Breast epithelium (tissue), 4 donors: Measurements from ENCODE around the gene MEOX2. TPM values are rescaled to one million over a fixed set of nuclear protein-coding genes. Genes with fewer than 3 reads are reported as not detected.

Experiments used
- DNase-seq, 2 donors: peaks; one replicate each; pipeline ENCODE4 v3.0.0-alpha.2; 2019; ENCODE audit warnings: low spot score in 2 of 2
- H3K27ac ChIP-seq, 2 donors: fragments of 200-600 bp; sonication (generic) in 1 of 2; one replicate each; pipeline ENCODE4 v1.5.1; 2016 to 2019; ENCODE audit warnings: mild to moderate bottlenecking in 1 of 2
- H3K27me3 ChIP-seq, 2 donors: fragments of 200-600 bp; sonication (generic) in 1 of 2; one replicate each; pipeline versions ENCODE4 v1.5.1 to v1.6.0; 2017 to 2019; ENCODE audit warnings: control low read depth in 1 of 2, mild to moderate bottlenecking in 1 of 2
- H3K36me3 ChIP-seq: fragments of 200-600 bp; one replicate; pipeline ENCODE4 v1.5.1; 2019
- H3K4me1 ChIP-seq, 2 donors: fragments of 200-600 bp; sonication (generic); one replicate each; pipeline ENCODE4 v1.5.1; 2016 to 2019; ENCODE audit warnings: control low read depth in 1 of 2
- H3K4me3 ChIP-seq, 3 donors: fragments of 200-600 bp; sonication (generic); 1 replicate in 2 of 3; 2 replicates in 1 of 3; pipeline ENCODE4 v1.5.1; 2016 to 2019; ENCODE audit warnings: mild to moderate bottlenecking in 3 of 3, moderate library complexity in 2 of 3
- H3K9me3 ChIP-seq, 2 donors: fragments of 200-600 bp; sonication (generic) in 1 of 2; one replicate each; pipeline ENCODE4 v1.5.1; 2016 to 2019; ENCODE audit warnings: control low read depth in 1 of 2
- POLR2A ChIP-seq: fragments of 450-650 bp; IDR thresholded peaks from one replicate; pipeline ENCODE4 v1.6.1; 2016; ENCODE audit warnings: antibody characterized with exemption, mild to moderate bottlenecking, moderate library complexity
- POLR2AphosphoS5 ChIP-seq, 3 donors: sonication (generic); formaldehyde crosslinking; IDR thresholded peaks; one replicate each; pipeline ENCODE4 v1.6.1; 2017; ENCODE audit warnings: antibody characterized with exemption in 3 of 3
- intact Hi-C: fragments of 100-400 bp; cut with DNase I; formaldehyde crosslinking; loops from one replicate; pipeline ENCODE4 v1.15.1; 2023; ENCODE audit warnings: low total_unique reads
- total RNA-seq, 3 donors: library from RNA; depleted of rRNA; stranded (reverse); fragments of >200 nt; gene quantifications; one replicate each; pipeline ENCODE4 v1.1.0, GENCODE V29; 2016
- TF ChIP-seq, protein P1 (sequence below), 3 donors: fragments of 450-650 bp; IDR thresholded peaks; one replicate each; pipeline ENCODE4 v1.5.1; 2016 to 2017; ENCODE audit warnings: antibody characterized with exemption in 3 of 3, mild to moderate bottlenecking in 3 of 3, moderate library complexity in 3 of 3

MEOX2 gene
- total RNA-seq, 3 donors from 2014 or later = 6.4 to 19.7 (median 14.2) TPM

DNA sequence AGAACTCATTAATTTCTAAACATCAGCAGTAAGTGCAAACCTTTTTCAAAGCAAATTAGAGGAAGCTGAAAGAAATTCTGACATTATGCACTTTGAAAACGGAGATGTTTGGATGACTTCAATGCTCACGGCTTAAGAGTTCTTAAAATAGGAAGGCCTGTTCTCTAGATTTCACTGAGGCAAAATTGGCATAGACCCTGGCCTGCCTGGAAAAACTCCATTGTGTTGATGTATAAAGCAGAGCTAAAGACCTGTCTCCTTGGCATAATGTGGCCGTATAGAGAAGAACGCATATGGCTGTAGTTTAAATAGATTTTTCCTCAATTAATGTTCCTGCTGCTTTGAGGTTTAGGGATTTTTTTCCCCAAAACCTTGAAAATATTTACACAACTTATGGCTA lies 100.2 kb downstream of the MEOX2 start:
- H3K4me1 ChIP-seq = no peaks in the 10 kb centered on the region
- no peak for DNase-seq
- no peaks in the 10 kb centered on the region for H3K27me3 ChIP-seq
- TF ChIP-seq, protein P1, sequence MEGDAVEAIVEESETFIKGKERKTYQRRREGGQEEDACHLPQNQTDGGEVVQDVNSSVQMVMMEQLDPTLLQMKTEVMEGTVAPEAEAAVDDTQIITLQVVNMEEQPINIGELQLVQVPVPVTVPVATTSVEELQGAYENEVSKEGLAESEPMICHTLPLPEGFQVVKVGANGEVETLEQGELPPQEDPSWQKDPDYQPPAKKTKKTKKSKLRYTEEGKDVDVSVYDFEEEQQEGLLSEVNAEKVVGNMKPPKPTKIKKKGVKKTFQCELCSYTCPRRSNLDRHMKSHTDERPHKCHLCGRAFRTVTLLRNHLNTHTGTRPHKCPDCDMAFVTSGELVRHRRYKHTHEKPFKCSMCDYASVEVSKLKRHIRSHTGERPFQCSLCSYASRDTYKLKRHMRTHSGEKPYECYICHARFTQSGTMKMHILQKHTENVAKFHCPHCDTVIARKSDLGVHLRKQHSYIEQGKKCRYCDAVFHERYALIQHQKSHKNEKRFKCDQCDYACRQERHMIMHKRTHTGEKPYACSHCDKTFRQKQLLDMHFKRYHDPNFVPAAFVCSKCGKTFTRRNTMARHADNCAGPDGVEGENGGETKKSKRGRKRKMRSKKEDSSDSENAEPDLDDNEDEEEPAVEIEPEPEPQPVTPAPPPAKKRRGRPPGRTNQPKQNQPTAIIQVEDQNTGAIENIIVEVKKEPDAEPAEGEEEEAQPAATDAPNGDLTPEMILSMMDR (IDR thresholded peaks at IDR 0.05) = no peak
- TF ChIP-seq POLR2A (no peak), POLR2AphosphoS5 (IDR thresholded peaks at IDR 0.05) (no peak)
- no peak overlapping the region for H3K27ac ChIP-seq
- H3K36me3 ChIP-seq = no peaks in the 10 kb centered on the region
- intact Hi-C loops = no loop called here
- H3K4me3 ChIP-seq = no peak overlapping the region
- H3K9me3 ChIP-seq = peaks cover 8 to 10% of the 10 kb centered on the region in 2 donors

DNA sequence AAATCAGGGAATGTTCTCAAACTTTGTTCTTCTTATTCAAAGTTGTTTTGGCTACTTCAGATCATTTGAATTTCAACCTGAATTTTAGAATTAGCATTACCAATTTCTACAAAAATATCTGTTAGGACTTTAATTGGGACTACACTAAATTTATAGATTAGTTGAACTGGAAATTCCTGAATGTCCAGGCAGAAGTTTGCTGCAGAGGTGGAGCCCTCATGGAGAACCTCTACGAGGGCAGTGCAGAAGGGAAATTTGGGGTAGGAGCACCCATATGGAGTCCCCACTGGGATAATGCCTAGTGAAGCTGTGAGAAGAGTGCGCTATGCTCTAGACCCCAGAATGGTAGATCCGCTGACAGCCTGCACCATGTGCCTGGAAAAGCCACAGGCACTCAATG lies 101.9 kb downstream of the MEOX2 start:
- Histone ChIP-seq H3K9me3 (peaks cover 8 to 10% of the 10 kb centered on the region in 2 donors), H3K36me3 (no peaks in the 10 kb centered on the region), H3K4me3 (no peak overlapping the region), H3K27me3 (no peaks in the 10 kb centered on the region), H3K4me1 (no peaks in the 10 kb centered on the region), H3K27ac (no peak overlapping the region)
- DNase-seq = no peak
- intact Hi-C loops = no loop called here
- TF ChIP-seq POLR2AphosphoS5 (IDR thresholded peaks at IDR 0.05) (no peak), POLR2A (no peak)
- TF ChIP-seq, protein P1 (IDR thresholded peaks at IDR 0.05) = no peak

DNA sequence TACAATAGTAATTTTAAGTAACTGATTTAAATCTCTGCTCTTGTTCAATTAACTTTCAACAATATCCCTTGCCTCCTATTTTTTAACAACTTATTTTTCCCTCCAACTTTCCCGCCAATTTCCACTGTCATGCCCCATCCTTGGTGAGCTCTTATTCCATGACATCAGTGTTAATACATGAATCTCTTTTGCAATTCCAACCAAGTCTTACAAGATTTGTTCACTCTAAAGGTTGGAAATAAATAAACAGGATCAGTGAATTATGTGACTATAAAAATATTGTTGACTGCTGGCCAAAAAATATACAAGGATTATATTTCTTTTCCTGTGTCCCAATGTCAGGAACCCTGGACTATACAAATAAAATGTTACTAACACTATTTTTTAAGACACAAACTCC lies 103.7 kb downstream of the MEOX2 start:
- no peak overlapping the region for H3K27ac ChIP-seq
- intact Hi-C loops = no loop called here
- H3K9me3 ChIP-seq = peaks cover 8 to 10% of the 10 kb centered on the region in 2 donors
- H3K4me1 ChIP-seq = no peaks in the 10 kb centered on the region
- DNase-seq = no peak
- TF ChIP-seq, protein P1 (IDR thresholded peaks at IDR 0.05) = no peak
- TF ChIP-seq POLR2A (no peak), POLR2AphosphoS5 (IDR thresholded peaks at IDR 0.05) (no peak)
- H3K4me3 ChIP-seq = no peak overlapping the region
- no peaks in the 10 kb centered on the region for H3K27me3 ChIP-seq
- H3K36me3 ChIP-seq = no peaks in the 10 kb centered on the region

DNA sequence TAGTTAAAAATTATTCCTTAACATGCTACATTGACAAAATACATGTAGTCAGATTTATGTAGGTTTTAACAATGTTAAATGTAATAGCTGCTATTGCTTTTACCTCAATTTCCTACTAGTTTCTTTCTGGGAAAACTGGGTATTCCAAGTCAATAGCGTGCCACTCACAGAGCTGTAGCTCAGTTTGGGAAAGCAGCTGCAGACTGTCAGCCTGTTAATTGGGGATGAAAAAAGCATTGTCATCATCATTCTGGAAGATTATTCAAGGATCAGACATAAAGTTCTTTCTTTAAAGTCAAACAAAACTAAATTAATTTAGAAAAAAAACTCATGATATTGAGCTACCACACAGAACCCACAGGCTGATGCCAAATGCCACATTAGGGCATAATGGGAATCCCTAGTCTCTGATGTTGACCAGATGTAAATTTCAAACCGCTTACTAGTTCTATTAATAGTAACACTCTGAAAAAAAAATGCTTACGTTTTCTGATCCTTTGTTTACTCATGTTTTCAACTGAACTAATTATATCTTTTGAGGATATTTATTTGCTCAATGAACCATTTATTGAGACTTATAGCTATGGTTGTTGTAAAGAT lies 105.0 kb downstream of the MEOX2 start:
- TF ChIP-seq POLR2A (no peak), POLR2AphosphoS5 (IDR thresholded peaks at IDR 0.05) (no peak)
- TF ChIP-seq, protein P1 (IDR thresholded peaks at IDR 0.05) = no peak
- H3K4me3 ChIP-seq = no peak overlapping the region
- intact Hi-C loops = no loop called here
- H3K27me3 ChIP-seq = no peaks in the 10 kb centered on the region
- no peak for DNase-seq
- H3K27ac ChIP-seq = no peak overlapping the region
- peaks cover 8 to 10% of the 10 kb centered on the region in 2 donors for H3K9me3 ChIP-seq
- H3K36me3 ChIP-seq = no peaks in the 10 kb centered on the region
- H3K4me1 ChIP-seq = no peaks in the 10 kb centered on the region

DNA sequence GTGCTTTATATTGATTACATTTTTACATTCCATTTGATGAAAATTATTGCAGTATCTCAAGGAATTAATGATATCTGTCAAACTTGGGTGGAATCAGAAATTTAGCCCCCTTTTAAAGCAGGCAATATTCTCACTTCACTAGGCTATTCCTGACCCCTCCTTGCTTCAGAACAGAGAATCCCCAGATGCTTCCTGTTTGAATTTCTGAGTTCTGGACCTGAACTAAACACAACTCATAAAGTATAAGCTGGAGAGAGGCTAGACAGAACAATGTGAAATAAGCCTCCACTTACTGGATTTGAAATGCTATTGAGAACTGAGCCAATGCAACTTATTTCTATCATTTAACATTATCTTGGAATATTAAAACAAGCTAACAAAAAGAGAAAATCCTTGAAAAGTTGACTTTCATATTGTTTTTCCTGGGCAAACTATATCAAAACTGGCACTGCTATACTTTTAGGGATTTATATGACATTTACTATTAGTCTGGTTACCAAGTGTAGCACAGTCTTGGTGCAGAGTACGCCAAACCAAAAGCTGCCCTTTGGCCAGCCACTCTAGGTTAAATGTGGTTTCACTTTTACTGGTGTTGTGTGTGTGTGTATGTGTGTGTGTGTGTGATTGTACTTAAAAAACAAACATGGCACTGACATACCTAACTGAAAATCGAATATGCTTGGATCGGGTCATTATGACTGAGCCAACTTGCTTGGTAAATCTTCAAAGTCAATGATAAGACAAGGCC lies 105.7 kb downstream of the MEOX2 start:
- intact Hi-C loops = no loop called here
- DNase-seq = no peak
- Histone ChIP-seq H3K27me3 (no peaks in the 10 kb centered on the region), H3K4me3 (no peak overlapping the region), H3K4me1 (no peaks in the 10 kb centered on the region), H3K36me3 (no peaks in the 10 kb centered on the region), H3K27ac (no peak overlapping the region), H3K9me3 (peaks cover 8 to 10% of the 10 kb centered on the region in 2 donors)
- TF ChIP-seq POLR2A (no peak), POLR2AphosphoS5 (IDR thresholded peaks at IDR 0.05) (no peak)
- TF ChIP-seq, protein P1 (IDR thresholded peaks at IDR 0.05) = no peak
